Thyroid gland (tissue), 4 donors: ENCODE data around the gene DPP3. TPM values are rescaled to one million over a fixed set of nuclear protein-coding genes. Genes with fewer than 3 reads are reported as not detected.

ENCODE experiments used
- DNase-seq, 2 donors: peaks; one replicate each; pipeline ENCODE4 v3.0.0-alpha.2; 2019
- H3K27ac ChIP-seq, 3 donors: fragments of 200-600 bp; sonication (generic); 1 replicate in 2 of 3; 2 replicates in 1 of 3; pipeline ENCODE4 v1.5.1; 2016 to 2019; ENCODE audit warnings: mild to moderate bottlenecking in 1 of 3, moderate library complexity in 1 of 3
- H3K27me3 ChIP-seq: fragments of 200-600 bp; sonication (generic); one replicate; pipeline ENCODE4 v1.5.1; 2019
- H3K36me3 ChIP-seq, 2 donors: fragments of 200-600 bp; sonication (generic); one replicate each; pipeline ENCODE4 v1.5.1; 2016 to 2019
- H3K4me1 ChIP-seq, 2 donors: fragments of 200-600 bp; sonication (generic); one replicate each; pipeline ENCODE4 v1.5.1; 2017 to 2019
- H3K4me3 ChIP-seq, 3 donors: fragments of 200-600 bp; sonication (generic); replicated peaks in 1 of 3; 1 replicate in 2 of 3; 2 replicates in 1 of 3; pipeline ENCODE4 v1.5.1; 2016; ENCODE audit warnings: mild to moderate bottlenecking in 1 of 3
- H3K9me3 ChIP-seq: fragments of 200-600 bp; sonication (generic); one replicate; pipeline ENCODE4 v1.5.1; 2017
- POLR2A ChIP-seq, 2 donors: fragments of 450-650 bp; IDR thresholded peaks; one replicate each; pipeline ENCODE4 v1.6.1; 2017; ENCODE audit warnings: antibody characterized with exemption in 2 of 2, mild to moderate bottlenecking in 2 of 2, moderate library complexity in 1 of 2
- WGBS, 2 donors: methylation state at CpG; one replicate each; pipeline ENCODE4 v1.1.5; 2017; 5-methylcytosine and 5-hydroxymethylcytosine counted together
- intact Hi-C: fragments of 100-400 bp; cut with DNase I; formaldehyde crosslinking; loops from one replicate; pipeline ENCODE4 v1.15.1; 2023
- total RNA-seq, 4 donors: library from RNA; depleted of rRNA; stranded (reverse); fragments of >200 nt; gene quantifications; one replicate each; pipeline ENCODE4 v1.2.3, GENCODE V29; 2016
- TF ChIP-seq, protein P1 (sequence below), 6 experiments: fragments of 200-600 bp in 3 of 6; fragments of 450-650 bp in 3 of 6; sonication (generic) in 3 of 6; IDR thresholded peaks; one replicate each; pipeline ENCODE4 v1.5.1; 2016 to 2019; ENCODE audit warnings: antibody characterized with exemption in 6 of 6, mild to moderate bottlenecking in 2 of 6, inconsistent platforms in 1 of 6, moderate library complexity in 1 of 6

DPP3 gene
- total RNA-seq, 4 donors from 2014 or later, result 10.9 to 38.7 (median 35.8) TPM

DNA sequence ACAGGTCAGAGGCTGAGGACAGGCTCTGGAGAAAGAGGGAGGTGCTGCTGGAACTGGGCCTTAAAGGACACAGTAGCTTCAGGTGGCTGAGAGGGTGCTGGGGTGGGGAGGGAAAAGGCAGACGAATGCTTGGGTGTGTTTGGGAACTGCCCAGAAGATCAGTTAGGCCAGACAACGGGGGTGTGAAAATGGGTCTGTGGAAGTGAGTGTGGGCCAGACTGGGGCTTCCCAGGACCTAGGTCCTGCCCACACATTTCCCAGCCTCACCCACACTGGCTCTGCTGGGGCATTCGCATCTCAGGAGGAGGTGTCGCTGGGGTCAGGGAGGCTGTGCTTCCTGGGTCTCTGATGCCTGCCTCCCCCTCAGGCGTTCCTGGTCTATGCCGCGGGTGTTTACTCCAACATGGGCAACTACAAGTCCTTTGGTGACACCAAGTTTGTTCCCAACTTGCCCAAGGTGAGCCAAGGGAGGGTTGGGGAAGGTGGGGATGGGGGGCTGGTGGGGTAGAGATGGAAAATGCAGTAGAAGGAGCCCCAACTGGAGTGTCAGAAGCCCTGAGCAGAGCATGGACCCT lies 4.7 kb downstream of the DPP3 start:
- 79 to 93% methylated on average over 6 to 7 of the region's 7 CpGs for WGBS, 2 donors
- no peak for TF ChIP-seq POLR2A (IDR thresholded peaks at IDR 0.05)
- TF ChIP-seq, protein P1, sequence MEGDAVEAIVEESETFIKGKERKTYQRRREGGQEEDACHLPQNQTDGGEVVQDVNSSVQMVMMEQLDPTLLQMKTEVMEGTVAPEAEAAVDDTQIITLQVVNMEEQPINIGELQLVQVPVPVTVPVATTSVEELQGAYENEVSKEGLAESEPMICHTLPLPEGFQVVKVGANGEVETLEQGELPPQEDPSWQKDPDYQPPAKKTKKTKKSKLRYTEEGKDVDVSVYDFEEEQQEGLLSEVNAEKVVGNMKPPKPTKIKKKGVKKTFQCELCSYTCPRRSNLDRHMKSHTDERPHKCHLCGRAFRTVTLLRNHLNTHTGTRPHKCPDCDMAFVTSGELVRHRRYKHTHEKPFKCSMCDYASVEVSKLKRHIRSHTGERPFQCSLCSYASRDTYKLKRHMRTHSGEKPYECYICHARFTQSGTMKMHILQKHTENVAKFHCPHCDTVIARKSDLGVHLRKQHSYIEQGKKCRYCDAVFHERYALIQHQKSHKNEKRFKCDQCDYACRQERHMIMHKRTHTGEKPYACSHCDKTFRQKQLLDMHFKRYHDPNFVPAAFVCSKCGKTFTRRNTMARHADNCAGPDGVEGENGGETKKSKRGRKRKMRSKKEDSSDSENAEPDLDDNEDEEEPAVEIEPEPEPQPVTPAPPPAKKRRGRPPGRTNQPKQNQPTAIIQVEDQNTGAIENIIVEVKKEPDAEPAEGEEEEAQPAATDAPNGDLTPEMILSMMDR (IDR thresholded peaks at IDR 0.05), result no peak
- intact Hi-C loops, result no loop called here
- Histone ChIP-seq H3K36me3 (peaks cover 5 to 13% of the 10 kb centered on the region in 2 donors), H3K4me3 (no peak overlapping the region), H3K27me3 (no peaks in the 10 kb centered on the region), H3K4me1 (peaks cover 0 to 7% of the 10 kb centered on the region in 2 donors), H3K9me3 (no peaks in the 10 kb centered on the region), H3K27ac (no peak overlapping the region)
- DNase-seq, result no peak

DNA sequence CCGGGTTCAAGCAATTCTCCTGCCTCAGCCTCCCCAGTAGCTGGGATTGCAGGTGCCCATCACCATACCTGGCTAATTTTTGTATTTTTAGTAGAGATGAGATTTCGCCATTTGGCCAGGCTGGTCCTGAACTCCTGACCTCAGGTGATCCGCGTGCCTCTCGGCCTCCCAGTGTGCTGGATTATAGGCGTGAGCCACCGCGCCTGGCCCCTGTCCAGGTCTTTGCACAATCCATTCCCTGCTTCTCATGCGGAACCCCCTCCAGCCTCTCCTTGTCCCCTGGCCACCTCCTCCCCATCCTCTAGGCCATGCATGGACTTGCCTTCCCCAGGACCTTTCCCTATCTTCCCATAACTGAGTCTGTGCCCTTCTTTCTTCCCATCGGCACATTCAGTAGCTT lies 8.7 kb downstream of the DPP3 start:
- H3K36me3 ChIP-seq, result peaks cover 20 to 21% of the 10 kb centered on the region in 2 donors
- no peaks in the 10 kb centered on the region for H3K27me3 ChIP-seq
- 93 to 95% methylated on average over 10 of the region's 10 CpGs for WGBS, 2 donors
- no peak for TF ChIP-seq POLR2A (IDR thresholded peaks at IDR 0.05)
- TF ChIP-seq, protein P1 (IDR thresholded peaks at IDR 0.05), result no peak
- no peaks in the 10 kb centered on the region for H3K9me3 ChIP-seq
- intact Hi-C loops, result no loop called here
- no peak for DNase-seq
- no peak overlapping the region for H3K27ac ChIP-seq
- no peaks in the 10 kb centered on the region for H3K4me1 ChIP-seq
- H3K4me3 ChIP-seq, result no peak overlapping the region

DNA sequence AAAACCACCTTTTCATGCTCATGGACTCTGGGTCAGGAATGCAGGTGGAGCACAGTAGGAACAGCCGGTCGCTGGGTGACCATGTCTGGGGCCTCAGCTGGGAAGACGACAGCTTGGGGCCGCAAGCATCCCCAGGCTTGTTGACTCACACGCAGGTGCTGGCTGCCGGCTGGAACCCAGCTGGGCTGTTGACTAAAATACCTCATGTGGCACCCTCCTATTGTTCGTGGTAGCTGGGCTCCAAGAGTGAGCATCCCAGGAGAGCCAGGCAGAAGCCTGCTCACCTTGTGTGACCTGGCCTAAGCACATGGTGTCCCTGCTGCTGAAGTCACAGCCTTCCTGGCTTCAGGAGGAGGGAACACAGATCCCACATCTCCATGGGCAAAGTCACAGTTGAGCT lies 9.4 kb downstream of the DPP3 start:
- Histone ChIP-seq H3K27me3 (no peaks in the 10 kb centered on the region), H3K27ac (no peak overlapping the region), H3K4me3 (no peak overlapping the region), H3K4me1 (no peaks in the 10 kb centered on the region), H3K9me3 (no peaks in the 10 kb centered on the region), H3K36me3 (peaks cover 20 to 21% of the 10 kb centered on the region in 2 donors)
- no peak for DNase-seq
- intact Hi-C loops, result no loop called here
- 83 to 100% methylated on average over 3 to 7 of the region's 7 CpGs for WGBS, 2 donors
- no peak for TF ChIP-seq POLR2A (IDR thresholded peaks at IDR 0.05)
- TF ChIP-seq, protein P1 (IDR thresholded peaks at IDR 0.05), result no peak

DNA sequence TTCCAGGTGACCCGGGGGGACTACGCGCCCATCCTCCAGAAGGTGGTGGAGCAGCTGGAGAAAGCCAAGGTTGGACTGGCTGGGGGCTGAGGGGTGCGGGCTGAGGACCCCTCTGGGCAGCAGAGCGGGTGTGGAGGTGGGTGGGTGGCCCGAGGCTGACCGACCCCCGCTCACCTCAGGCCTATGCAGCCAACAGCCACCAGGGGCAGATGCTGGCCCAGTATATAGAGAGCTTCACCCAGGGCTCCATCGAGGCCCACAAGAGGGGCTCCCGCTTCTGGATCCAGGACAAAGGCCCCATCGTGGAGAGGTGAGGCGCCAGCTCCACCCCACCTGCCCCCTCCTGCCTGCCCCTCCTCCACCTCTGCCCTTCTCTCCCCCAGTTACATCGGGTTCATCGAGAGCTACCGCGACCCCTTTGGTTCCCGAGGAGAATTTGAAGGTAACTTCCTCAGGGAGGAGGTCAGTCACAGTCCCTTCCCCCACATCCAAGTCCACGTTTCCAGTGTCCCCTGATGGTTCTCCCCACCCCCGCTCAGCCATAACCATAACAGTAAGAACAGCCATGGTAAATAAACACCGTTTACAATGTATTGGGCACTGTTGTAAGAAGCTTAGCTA lies 11.2 kb downstream of the DPP3 start:
- intact Hi-C loops, result no loop called here
- no peaks in the 10 kb centered on the region for H3K27me3 ChIP-seq
- TF ChIP-seq, protein P1 (IDR thresholded peaks at IDR 0.05), result peak in 1 of 6 experiments; percentile 7
- no peak for TF ChIP-seq POLR2A (IDR thresholded peaks at IDR 0.05)
- H3K36me3 ChIP-seq, result peaks cover 20 to 27% of the 10 kb centered on the region in 2 donors
- 79 to 81% methylated on average over 13 of the region's 20 CpGs for WGBS, 2 donors
- H3K9me3 ChIP-seq, result no peaks in the 10 kb centered on the region
- no peaks in the 10 kb centered on the region for H3K4me1 ChIP-seq
- H3K27ac ChIP-seq, result no peak overlapping the region
- H3K4me3 ChIP-seq, result no peak overlapping the region
- no peak for DNase-seq

DNA sequence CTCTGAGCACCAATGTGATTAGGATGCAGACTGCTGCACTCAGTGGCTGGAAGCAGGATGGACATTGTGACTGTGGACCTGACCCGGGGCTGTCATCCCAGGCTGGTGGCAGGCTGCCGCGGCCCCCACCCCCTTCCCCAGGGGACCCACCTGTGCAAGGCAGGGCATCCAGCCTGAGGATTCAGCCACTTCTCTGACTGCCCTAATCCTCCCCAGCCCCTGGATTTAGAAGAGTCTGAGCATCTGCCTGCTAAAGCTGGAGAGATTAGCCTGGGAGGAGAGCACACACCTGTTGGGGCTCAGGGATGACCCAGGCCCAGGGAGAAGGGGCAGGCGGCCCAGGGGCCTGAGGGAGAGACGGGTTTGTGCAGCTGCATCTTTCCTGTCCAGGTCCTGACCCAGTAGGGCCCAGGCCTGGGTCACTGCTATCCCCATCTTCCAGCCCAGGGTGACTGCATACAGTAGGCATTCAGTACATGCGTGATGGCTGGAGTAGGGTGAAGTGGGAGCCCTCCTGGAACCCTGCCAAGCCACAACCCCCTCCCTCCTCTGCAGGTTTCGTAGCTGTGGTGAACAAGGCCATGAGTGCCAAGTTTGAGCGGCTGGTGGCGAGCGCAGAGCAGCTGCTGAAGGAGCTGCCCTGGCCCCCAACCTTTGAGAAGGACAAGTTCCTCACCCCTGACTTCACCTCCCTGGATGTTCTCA lies 12.1 kb downstream of the DPP3 start:
- Histone ChIP-seq H3K9me3 (no peaks in the 10 kb centered on the region), H3K27ac (no peak overlapping the region), H3K36me3 (peaks cover 20 to 28% of the 10 kb centered on the region in 2 donors), H3K27me3 (no peaks in the 10 kb centered on the region), H3K4me3 (no peak overlapping the region), H3K4me1 (no peaks in the 10 kb centered on the region)
- 86 to 90% methylated on average over 6 to 10 of the region's 10 CpGs for WGBS, 2 donors
- TF ChIP-seq POLR2A (IDR thresholded peaks at IDR 0.05), result no peak
- TF ChIP-seq, protein P1 (IDR thresholded peaks at IDR 0.05), result no peak
- no peak for DNase-seq
- intact Hi-C loops, result no loop called here
